ENCODE measurements around the gene BIRC3. TPM values are rescaled to one million over a fixed set of nuclear protein-coding genes. Genes with fewer than 3 reads are reported as not detected.

The BIRC3 gene
- 1.6 TPM for total RNA-seq

- no peaks in the 10 kb centered on the region for H3K9me3 ChIP-seq (ENCODE audit: control insufficient read depth in 3 of 3, low read length in 3 of 3)
- no peaks in the 10 kb centered on the region for H3K36me3 ChIP-seq (ENCODE audit: control insufficient read depth in 3 of 3, insufficient read depth in 3 of 3, low read length in 3 of 3)
- no peaks in the 10 kb centered on the region for H3K27me3 ChIP-seq (ENCODE audit: control insufficient read depth in 3 of 3, insufficient read depth in 3 of 3, low read length in 3 of 3)
- H3K4me1 ChIP-seq (ENCODE audit: control insufficient read depth in 3 of 3, insufficient read depth in 3 of 3, low read length in 3 of 3) = peaks cover 3 to 14% (median 6%) of the 10 kb centered on the region in 3 donors
- H3K4me3 ChIP-seq (ENCODE audit: low read length in 3 of 3) = peak within 1 kb of the TSS; percentile 74 to 94 (median 86)
- H3K9ac ChIP-seq (ENCODE audit: low read depth in 1 of 3, low read length in 3 of 3) = peak within 1 kb of the TSS; percentile 77 to 91 (median 85)
- peak within 1 kb of the TSS; percentile 51 for H3K27ac ChIP-seq (ENCODE audit: low read depth, low read length)
Measured at GRCh38 chr11:102317099-102317767, at the start of gene BIRC3. BIRC3 (plus strand) TSS chr11:102317484; CDS start chr11:102324510, 7,026 bp downstream.

GRCh38 chr11:102267609-102268008 is 49.7 kb upstream of the BIRC3 start:
- no peaks in the 10 kb centered on the region for H3K9me3 ChIP-seq (ENCODE audit: control insufficient read depth in 3 of 3, low read length in 3 of 3)
- H3K27ac ChIP-seq (ENCODE audit: low read depth, low read length) = peak overlapping the region; percentile 32
- peak overlapping the region in 1 of 3 donors; percentile 88 for H3K4me3 ChIP-seq (ENCODE audit: low read length in 3 of 3)
- H3K27me3 ChIP-seq (ENCODE audit: control insufficient read depth in 3 of 3, insufficient read depth in 3 of 3, low read length in 3 of 3) = no peaks in the 10 kb centered on the region
- H3K4me1 ChIP-seq (ENCODE audit: control insufficient read depth in 3 of 3, insufficient read depth in 3 of 3, low read length in 3 of 3) = peaks cover 8 to 12% (median 10%) of the 10 kb centered on the region in 3 donors
- H3K9ac ChIP-seq (ENCODE audit: low read depth in 1 of 3, low read length in 3 of 3) = no peak overlapping the region
- no peaks in the 10 kb centered on the region for H3K36me3 ChIP-seq (ENCODE audit: control insufficient read depth in 3 of 3, insufficient read depth in 3 of 3, low read length in 3 of 3)

GRCh38 chr11:102268083-102268984 is 49.0 kb upstream of the BIRC3 start:
- H3K36me3 ChIP-seq (ENCODE audit: control insufficient read depth in 3 of 3, insufficient read depth in 3 of 3, low read length in 3 of 3) = no peaks in the 10 kb centered on the region
- H3K9ac ChIP-seq (ENCODE audit: low read depth in 1 of 3, low read length in 3 of 3) = peak overlapping the region in 2 of 3 donors; percentile 71 to 77
- peaks cover 8 to 12% (median 10%) of the 10 kb centered on the region in 3 donors for H3K4me1 ChIP-seq (ENCODE audit: control insufficient read depth in 3 of 3, insufficient read depth in 3 of 3, low read length in 3 of 3)
- peak overlapping the region; percentile 80 to 88 (median 84) for H3K4me3 ChIP-seq (ENCODE audit: low read length in 3 of 3)
- H3K27me3 ChIP-seq (ENCODE audit: control insufficient read depth in 3 of 3, insufficient read depth in 3 of 3, low read length in 3 of 3) = no peaks in the 10 kb centered on the region
- H3K9me3 ChIP-seq (ENCODE audit: control insufficient read depth in 3 of 3, low read length in 3 of 3) = no peaks in the 10 kb centered on the region
- peak overlapping the region; percentile 32 for H3K27ac ChIP-seq (ENCODE audit: low read depth, low read length)

- Histone ChIP-seq H3K27ac (ENCODE audit: low read depth, low read length) (no peak overlapping the region), H3K9me3 (ENCODE audit: control insufficient read depth in 3 of 3, low read length in 3 of 3) (no peaks in the 10 kb centered on the region), H3K27me3 (ENCODE audit: control insufficient read depth in 3 of 3, insufficient read depth in 3 of 3, low read length in 3 of 3) (no peaks in the 10 kb centered on the region), H3K9ac (ENCODE audit: low read depth in 1 of 3, low read length in 3 of 3) (peak overlapping the region in 2 of 3 donors; percentile 34 to 36), H3K4me1 (ENCODE audit: control insufficient read depth in 3 of 3, insufficient read depth in 3 of 3, low read length in 3 of 3) (peaks cover 8 to 12% (median 10%) of the 10 kb centered on the region in 3 donors), H3K36me3 (ENCODE audit: control insufficient read depth in 3 of 3, insufficient read depth in 3 of 3, low read length in 3 of 3) (no peaks in the 10 kb centered on the region), H3K4me3 (ENCODE audit: low read length in 3 of 3) (peak overlapping the region; percentile 71 to 84 (median 80))
Measured at GRCh38 chr11:102268985-102269470, 48.3 kb upstream of the BIRC3 start.

GRCh38 chr11:102269927-102270326 is 47.4 kb upstream of the BIRC3 start:
- no peak overlapping the region for H3K27ac ChIP-seq (ENCODE audit: low read depth, low read length)
- H3K36me3 ChIP-seq (ENCODE audit: control insufficient read depth in 3 of 3, insufficient read depth in 3 of 3, low read length in 3 of 3) = no peaks in the 10 kb centered on the region
- no peaks in the 10 kb centered on the region for H3K27me3 ChIP-seq (ENCODE audit: control insufficient read depth in 3 of 3, insufficient read depth in 3 of 3, low read length in 3 of 3)
- no peak overlapping the region for H3K9ac ChIP-seq (ENCODE audit: low read depth in 1 of 3, low read length in 3 of 3)
- peaks cover 8 to 12% (median 10%) of the 10 kb centered on the region in 3 donors for H3K4me1 ChIP-seq (ENCODE audit: control insufficient read depth in 3 of 3, insufficient read depth in 3 of 3, low read length in 3 of 3)
- H3K4me3 ChIP-seq (ENCODE audit: low read length in 3 of 3) = no peak overlapping the region
- no peaks in the 10 kb centered on the region for H3K9me3 ChIP-seq (ENCODE audit: control insufficient read depth in 3 of 3, low read length in 3 of 3)

- no peaks in the 10 kb centered on the region for H3K27me3 ChIP-seq (ENCODE audit: control insufficient read depth in 3 of 3, insufficient read depth in 3 of 3, low read length in 3 of 3)
- no peak overlapping the region for H3K9ac ChIP-seq (ENCODE audit: low read depth in 1 of 3, low read length in 3 of 3)
- H3K27ac ChIP-seq (ENCODE audit: low read depth, low read length) = no peak overlapping the region
- H3K4me3 ChIP-seq (ENCODE audit: low read length in 3 of 3) = no peak overlapping the region
- H3K9me3 ChIP-seq (ENCODE audit: control insufficient read depth in 3 of 3, low read length in 3 of 3) = no peaks in the 10 kb centered on the region
- H3K4me1 ChIP-seq (ENCODE audit: control insufficient read depth in 3 of 3, insufficient read depth in 3 of 3, low read length in 3 of 3) = peaks cover 8 to 12% (median 10%) of the 10 kb centered on the region in 3 donors
- no peaks in the 10 kb centered on the region for H3K36me3 ChIP-seq (ENCODE audit: control insufficient read depth in 3 of 3, insufficient read depth in 3 of 3, low read length in 3 of 3)
Measured at GRCh38 chr11:102272047-102272824, 45.0 kb upstream of the BIRC3 start.

GRCh38 chr11:102274628-102275027 is 42.7 kb upstream of the BIRC3 start:
- Histone ChIP-seq H3K9ac (ENCODE audit: low read depth in 1 of 3, low read length in 3 of 3) (no peak overlapping the region), H3K36me3 (ENCODE audit: control insufficient read depth in 3 of 3, insufficient read depth in 3 of 3, low read length in 3 of 3) (no peaks in the 10 kb centered on the region), H3K4me1 (ENCODE audit: control insufficient read depth in 3 of 3, insufficient read depth in 3 of 3, low read length in 3 of 3) (peaks cover 0 to 6% (median 0%) of the 10 kb centered on the region in 3 donors), H3K27ac (ENCODE audit: low read depth, low read length) (no peak overlapping the region), H3K27me3 (ENCODE audit: control insufficient read depth in 3 of 3, insufficient read depth in 3 of 3, low read length in 3 of 3) (no peaks in the 10 kb centered on the region), H3K9me3 (ENCODE audit: control insufficient read depth in 3 of 3, low read length in 3 of 3) (no peaks in the 10 kb centered on the region), H3K4me3 (ENCODE audit: low read length in 3 of 3) (no peak overlapping the region)

GRCh38 chr11:102276362-102276761 is 40.9 kb upstream of the BIRC3 start:
- no peak overlapping the region for H3K27ac ChIP-seq (ENCODE audit: low read depth, low read length)
- H3K36me3 ChIP-seq (ENCODE audit: control insufficient read depth in 3 of 3, insufficient read depth in 3 of 3, low read length in 3 of 3) = no peaks in the 10 kb centered on the region
- H3K9ac ChIP-seq (ENCODE audit: low read depth in 1 of 3, low read length in 3 of 3) = no peak overlapping the region
- no peaks in the 10 kb centered on the region for H3K9me3 ChIP-seq (ENCODE audit: control insufficient read depth in 3 of 3, low read length in 3 of 3)
- no peak overlapping the region for H3K4me3 ChIP-seq (ENCODE audit: low read length in 3 of 3)
- no peaks in the 10 kb centered on the region for H3K27me3 ChIP-seq (ENCODE audit: control insufficient read depth in 3 of 3, insufficient read depth in 3 of 3, low read length in 3 of 3)
- peaks cover 0 to 12% (median 0%) of the 10 kb centered on the region in 3 donors for H3K4me1 ChIP-seq (ENCODE audit: control insufficient read depth in 3 of 3, insufficient read depth in 3 of 3, low read length in 3 of 3)

GRCh38 chr11:102276783-102277182 is 40.5 kb upstream of the BIRC3 start:
- Histone ChIP-seq H3K4me3 (ENCODE audit: low read length in 3 of 3) (no peak overlapping the region), H3K4me1 (ENCODE audit: control insufficient read depth in 3 of 3, insufficient read depth in 3 of 3, low read length in 3 of 3) (peaks cover 0 to 12% (median 0%) of the 10 kb centered on the region in 3 donors), H3K9me3 (ENCODE audit: control insufficient read depth in 3 of 3, low read length in 3 of 3) (no peaks in the 10 kb centered on the region), H3K9ac (ENCODE audit: low read depth in 1 of 3, low read length in 3 of 3) (no peak overlapping the region), H3K27ac (ENCODE audit: low read depth, low read length) (no peak overlapping the region), H3K36me3 (ENCODE audit: control insufficient read depth in 3 of 3, insufficient read depth in 3 of 3, low read length in 3 of 3) (no peaks in the 10 kb centered on the region), H3K27me3 (ENCODE audit: control insufficient read depth in 3 of 3, insufficient read depth in 3 of 3, low read length in 3 of 3) (no peaks in the 10 kb centered on the region)

All from skeletal muscle tissue (tissue), 4 donors.